SK-N-MC (cell line): ENCODE measurements around the gene NACC2.

ENCODE experiments used
- EZH2 ChIP-seq: fragments of 200-600 bp; sonication (generic); IDR thresholded peaks from one replicate; pipeline ENCODE4 v1.6.1; 2017; ENCODE audit warnings: antibody characterized with exemption
- FOXP2 ChIP-seq: optimal IDR thresholded peaks from 2 replicates; pipeline ENCODE3; 2011; ENCODE audit warnings: mild to moderate bottlenecking, moderate library complexity; ENCODE audit not compliant: insufficient read depth; ENCODE audit errors: extremely low read length, control extremely low read depth
- POLR2AphosphoS5 ChIP-seq: IDR thresholded peaks from 2 replicates; pipeline ENCODE4 v1.6.1; 2012; ENCODE audit warnings: mild to moderate bottlenecking, low read depth, low read length, borderline replicate concordance

DNA sequence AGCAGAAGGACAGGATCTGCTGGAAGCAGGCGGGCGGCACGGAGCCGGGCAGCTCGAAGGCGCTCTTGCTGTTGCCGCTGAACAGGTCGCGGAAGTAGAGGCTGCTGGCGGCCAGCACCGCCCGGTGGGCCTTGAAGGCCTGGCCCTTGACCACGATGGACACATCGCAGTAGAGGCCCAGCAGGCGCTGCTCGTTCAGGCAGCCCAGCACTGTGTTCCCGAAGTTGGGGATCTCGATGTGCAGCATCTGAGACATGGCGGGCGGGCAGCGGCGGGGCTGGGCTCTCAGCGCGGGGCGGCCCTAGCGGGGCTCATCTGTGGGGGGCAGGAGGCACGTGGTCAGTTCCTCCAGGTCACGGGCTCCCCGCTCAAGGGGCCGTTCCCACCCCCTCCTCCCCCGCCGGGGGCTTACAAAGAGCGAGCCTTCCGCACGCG lies 44.8 kb downstream of the NACC2 start:
- TF ChIP-seq POLR2AphosphoS5 (no peak; the same call in 1 of the 2 replicates), EZH2 (no peak), FOXP2 (no peak)
